Progenitor cell of endocrine pancreas (in vitro differentiated cells): ENCODE results near the gene KCTD19. TPM values are rescaled to one million over a fixed set of nuclear protein-coding genes. Genes with fewer than 3 reads are reported as not detected.

Experiments
- DNase-seq: peaks from one replicate; pipeline ENCODE4 v3.0.0; 2021; ENCODE audit warnings: low spot score; ENCODE audit not compliant: unreplicated experiment
- H3K27ac Mint-ChIP-seq: 2 replicates; pipeline ENCODE4 v1.8.0; 2021; ENCODE audit warnings: mild to moderate bottlenecking, moderate library complexity, mixed read lengths
- H3K27me3 Mint-ChIP-seq: 2 replicates; pipeline ENCODE4 v1.8.0; 2021; ENCODE audit warnings: mixed read lengths
- H3K36me3 Mint-ChIP-seq: 2 replicates; pipeline ENCODE4 v1.8.0; 2022; ENCODE audit warnings: mixed read lengths; ENCODE audit not compliant: insufficient read depth
- H3K4me1 Mint-ChIP-seq: 2 replicates; pipeline ENCODE4 v1.8.0; 2021; ENCODE audit warnings: low read depth, mixed read lengths
- H3K4me3 Mint-ChIP-seq: 2 replicates; pipeline ENCODE4 v1.8.0; 2021; ENCODE audit warnings: low read depth, mild to moderate bottlenecking, moderate library complexity, mixed read lengths
- H3K9me3 Mint-ChIP-seq: 2 replicates; pipeline ENCODE4 v1.8.0; 2021; ENCODE audit warnings: low read depth, mixed read lengths
- total RNA-seq: library from RNA; stranded (reverse); gene quantifications from 2 replicates; pipeline ENCODE4 v1.2.1, GENCODE V29; 2021
- TF ChIP-seq, protein P1 (sequence below): fragments of 200-600 bp; sonication (generic); IDR thresholded peaks from one replicate; pipeline ENCODE4 v1.5.0; 2021; ENCODE audit warnings: antibody characterized with exemption, mild to moderate bottlenecking; ENCODE audit not compliant: unreplicated experiment

The KCTD19 gene
- total RNA-seq, 1 donor from 2014 or later, result 0.14 TPM

DNA sequence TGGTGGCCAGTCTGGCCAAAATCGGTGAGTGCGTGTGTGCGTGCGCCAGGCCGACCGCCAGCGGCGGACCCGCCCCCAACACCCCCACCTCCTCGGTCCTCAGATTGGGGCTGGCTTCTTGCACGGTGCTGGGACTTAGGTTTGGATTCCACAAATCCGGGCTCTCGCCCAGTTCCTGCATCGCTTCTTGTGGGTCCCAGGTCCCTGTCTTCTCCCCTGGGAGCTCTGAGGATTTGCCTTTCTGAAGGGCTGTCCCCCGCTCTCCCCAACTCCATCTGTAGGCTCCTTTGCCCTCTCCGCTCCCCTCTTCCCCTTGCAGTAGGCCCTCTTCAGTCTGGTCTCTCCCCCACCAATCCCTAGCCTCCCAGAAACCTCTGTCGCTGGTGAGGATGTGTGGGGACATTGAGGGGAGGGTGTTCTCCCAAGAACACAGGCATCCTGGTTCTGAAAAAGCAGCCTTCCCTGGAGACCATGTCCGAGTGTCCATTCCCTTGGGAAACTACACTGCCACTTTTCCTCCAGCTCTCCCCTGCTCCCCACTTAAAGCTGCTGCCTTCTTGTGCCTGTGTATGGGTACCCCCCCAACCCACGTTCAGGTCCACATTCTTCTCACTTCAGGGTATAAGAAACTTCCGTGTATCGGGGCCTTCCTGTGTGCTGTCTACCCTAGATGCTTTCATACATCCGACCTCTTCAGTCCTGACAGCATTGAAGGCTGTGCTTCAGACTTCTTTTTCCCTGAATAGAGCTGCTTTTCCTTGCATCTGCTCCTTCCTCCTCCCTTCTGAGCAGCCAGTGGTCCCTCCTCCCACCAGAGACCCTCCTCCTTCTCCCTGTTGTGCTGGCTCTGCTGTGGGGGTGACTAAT lies 77.1 kb downstream of the KCTD19 start:
- Mint-ChIP-seq H3K27me3 (peaks cover 41% of the 10 kb centered on the region), H3K36me3 (no peaks in the 10 kb centered on the region), H3K4me3 (peak overlapping the region; percentile 72), H3K27ac (no peak overlapping the region), H3K9me3 (no peaks in the 10 kb centered on the region), H3K4me1 (peaks cover 18% of the 10 kb centered on the region)
- no peak for DNase-seq
- TF ChIP-seq, protein P1, sequence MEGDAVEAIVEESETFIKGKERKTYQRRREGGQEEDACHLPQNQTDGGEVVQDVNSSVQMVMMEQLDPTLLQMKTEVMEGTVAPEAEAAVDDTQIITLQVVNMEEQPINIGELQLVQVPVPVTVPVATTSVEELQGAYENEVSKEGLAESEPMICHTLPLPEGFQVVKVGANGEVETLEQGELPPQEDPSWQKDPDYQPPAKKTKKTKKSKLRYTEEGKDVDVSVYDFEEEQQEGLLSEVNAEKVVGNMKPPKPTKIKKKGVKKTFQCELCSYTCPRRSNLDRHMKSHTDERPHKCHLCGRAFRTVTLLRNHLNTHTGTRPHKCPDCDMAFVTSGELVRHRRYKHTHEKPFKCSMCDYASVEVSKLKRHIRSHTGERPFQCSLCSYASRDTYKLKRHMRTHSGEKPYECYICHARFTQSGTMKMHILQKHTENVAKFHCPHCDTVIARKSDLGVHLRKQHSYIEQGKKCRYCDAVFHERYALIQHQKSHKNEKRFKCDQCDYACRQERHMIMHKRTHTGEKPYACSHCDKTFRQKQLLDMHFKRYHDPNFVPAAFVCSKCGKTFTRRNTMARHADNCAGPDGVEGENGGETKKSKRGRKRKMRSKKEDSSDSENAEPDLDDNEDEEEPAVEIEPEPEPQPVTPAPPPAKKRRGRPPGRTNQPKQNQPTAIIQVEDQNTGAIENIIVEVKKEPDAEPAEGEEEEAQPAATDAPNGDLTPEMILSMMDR, result no peak

DNA sequence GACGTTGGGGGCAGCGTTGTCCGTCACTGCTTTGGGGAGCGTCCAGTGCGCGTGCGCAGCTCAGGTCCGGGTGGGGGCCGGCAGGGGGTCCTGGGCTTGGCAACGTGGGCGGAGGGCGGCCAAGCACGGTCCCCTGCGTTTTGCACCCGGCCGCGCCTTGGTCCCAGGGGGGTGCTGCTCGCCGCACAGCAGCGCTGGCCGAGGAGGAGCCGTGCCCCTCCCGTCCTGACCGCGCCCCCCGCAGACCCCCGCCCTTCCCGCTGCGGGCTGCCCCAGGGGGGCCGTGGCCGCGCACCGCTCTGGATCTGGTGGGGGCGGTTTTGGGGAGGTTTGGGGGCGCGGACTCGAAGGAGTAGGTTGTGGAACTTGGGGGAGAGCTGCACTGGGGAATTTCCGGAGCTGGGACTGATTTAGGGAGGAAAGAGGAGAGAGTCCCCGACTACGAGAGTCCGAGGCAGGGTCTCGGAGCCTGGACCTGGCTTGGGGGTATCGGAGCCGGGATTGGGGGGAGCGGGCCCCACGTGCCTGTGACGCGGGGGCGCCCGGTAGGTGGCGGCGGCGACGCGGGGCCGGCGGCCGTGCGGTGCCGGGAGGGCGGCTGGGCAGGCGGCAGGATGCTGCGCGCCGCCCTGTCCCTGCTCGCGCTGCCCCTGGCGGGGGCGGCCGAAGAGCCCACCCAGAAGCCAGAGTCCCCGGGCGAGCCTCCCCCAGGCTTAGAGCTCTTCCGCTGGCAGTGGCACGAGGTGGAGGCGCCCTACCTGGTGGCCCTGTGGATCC lies 78.0 kb downstream of the KCTD19 start, which contains the start of gene SLC9A5:
Gene SLC9A5, plus strand, starts transcription at position 579 of the 777 bp plus-strand sequence. Its CDS starts 36 bp downstream, at position 615.
- Mint-ChIP-seq H3K9me3 (no peaks in the 10 kb centered on the region), H3K27me3 (peaks cover 41% of the 10 kb centered on the region), H3K4me3 (peak within 1 kb of the TSS; percentile 85), H3K36me3 (no peaks in the 10 kb centered on the region), H3K4me1 (peaks cover 18% of the 10 kb centered on the region), H3K27ac (peak within 1 kb of the TSS; percentile 72)
- TF ChIP-seq, protein P1, result peak; percentile 29
- no peak for DNase-seq

DNA sequence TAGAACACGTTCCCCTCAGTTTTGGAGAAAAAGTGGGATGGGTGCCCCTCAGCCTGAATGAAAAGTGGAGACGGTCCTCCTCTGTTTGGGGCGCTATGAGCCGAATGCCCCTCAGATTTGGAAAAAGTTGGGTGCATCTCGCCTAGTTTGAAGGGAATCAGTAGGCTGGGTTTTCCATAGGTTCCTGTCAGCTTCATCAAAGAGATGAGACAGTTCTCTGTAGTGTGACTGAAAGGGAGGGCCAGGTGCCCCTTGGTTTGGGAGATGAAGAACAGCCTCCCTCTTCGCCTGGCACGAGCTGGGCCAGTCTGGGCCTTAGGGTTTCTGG lies 78.5 kb downstream of the KCTD19 start:
- H3K4me1 Mint-ChIP-seq, result peaks cover 18% of the 10 kb centered on the region
- peak overlapping the region; percentile 72 for H3K27ac Mint-ChIP-seq
- no peaks in the 10 kb centered on the region for H3K36me3 Mint-ChIP-seq
- DNase-seq, result no peak
- peaks cover 41% of the 10 kb centered on the region for H3K27me3 Mint-ChIP-seq
- TF ChIP-seq, protein P1, result no peak
- H3K4me3 Mint-ChIP-seq, result peak overlapping the region; percentile 85
- H3K9me3 Mint-ChIP-seq, result no peaks in the 10 kb centered on the region

DNA sequence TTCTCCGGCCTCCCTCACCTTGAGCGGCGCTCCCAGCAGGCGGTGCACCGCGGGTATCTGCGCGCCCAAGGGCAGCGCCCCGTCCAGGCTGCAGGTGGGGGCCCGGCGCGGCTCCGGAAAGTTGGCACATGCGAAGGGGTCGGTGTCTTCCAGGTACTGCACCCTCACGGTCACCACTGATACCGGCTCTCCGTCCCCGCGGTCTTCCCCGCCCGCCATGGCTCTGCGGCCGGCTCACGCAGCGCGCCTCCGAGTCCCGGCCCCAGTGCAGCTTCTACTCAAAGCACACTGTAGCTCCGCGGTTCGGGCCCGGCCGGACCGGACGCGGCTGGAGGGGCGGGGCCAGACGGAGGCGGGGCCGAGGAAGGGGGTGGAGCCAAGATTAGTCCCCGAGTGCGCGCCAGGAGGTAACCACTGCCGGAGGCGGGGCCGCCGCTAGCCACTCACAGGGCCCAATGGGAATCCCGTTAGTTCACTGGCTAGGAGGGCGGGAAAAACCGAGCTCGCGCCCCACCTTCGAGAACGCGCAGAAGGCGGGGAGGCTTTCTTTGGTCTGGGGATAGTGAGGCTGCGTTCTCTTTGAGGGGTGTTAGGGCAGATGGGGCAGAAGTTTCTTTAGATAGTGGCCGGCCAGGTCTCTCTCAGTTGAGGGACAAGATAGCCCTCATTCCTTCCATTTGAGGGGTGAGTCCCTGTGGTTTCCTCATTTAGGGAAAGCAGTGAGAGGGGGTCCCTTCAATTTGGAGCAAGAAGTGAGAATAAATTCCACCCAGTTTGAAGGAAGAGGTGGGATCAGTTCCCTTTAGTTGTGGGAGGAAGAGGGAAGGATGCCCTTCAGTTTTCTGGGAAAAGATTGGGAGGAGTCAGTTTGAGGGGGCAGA lies 79.1 kb downstream of the KCTD19 start, which contains the start of gene FHOD1:
Gene FHOD1, minus strand, starts transcription at position 290 of the 881 bp plus-strand sequence. Its CDS starts 71 bp downstream, at position 219.
- H3K4me1 Mint-ChIP-seq, result peaks cover 18% of the 10 kb centered on the region
- DNase-seq, result peak; percentile 92
- peak within 1 kb of the TSS; percentile 96 for H3K27ac Mint-ChIP-seq
- H3K27me3 Mint-ChIP-seq, result peaks cover 36% of the 10 kb centered on the region
- no peaks in the 10 kb centered on the region for H3K36me3 Mint-ChIP-seq
- no peaks in the 10 kb centered on the region for H3K9me3 Mint-ChIP-seq
- TF ChIP-seq, protein P1, result no peak
- H3K4me3 Mint-ChIP-seq, result peak within 1 kb of the TSS; percentile 85
